SK-N-SH (cell line): ENCODE measurements around the gene SWAP70.

Source experiments
- EP300 ChIP-seq, 2 experiments: IDR thresholded peaks; 2 replicates each; pipeline versions ENCODE4 v1.4.0 to v1.6.1; 2012; ENCODE audit warnings: borderline replicate concordance in 1 of 2, low read depth in 1 of 2, low read length in 1 of 2
- POLR2AphosphoS5 ChIP-seq: IDR thresholded peaks from 2 replicates; pipeline ENCODE4 v1.6.1; 2012; ENCODE audit warnings: low read depth, low read length

GRCh38 chr11:9741260-9741659 lies 77.4 kb downstream of the SWAP70 start:
- TF ChIP-seq POLR2AphosphoS5 (no peak), EP300 (IDR thresholded peaks at IDR 0.05; ENCODE audit: borderline replicate concordance in 1 of 2, low read depth in 1 of 2, low read length in 1 of 2) (no peak)
